Stimulated activated CD4-positive, alpha-beta T cell treated with anti-CD3 and anti-CD28 coated beads, Interleukin-2, amount 100 ng/mL, for 48 hours (primary cell): Measurements from ENCODE around the gene PDIA2.
"Not testable (repeated sequence)": the region's sequence is repeated elsewhere in the genome, so short reads cannot be mapped to it uniquely, and the experiment has no call there.

Experiments
- DNase-seq, 2 donors: peaks; one replicate each; pipeline ENCODE4 v3.0.0-alpha.2; 2020

PDIA2 gene

GRCh38 chr16:303760-304505 is 21.0 kb downstream of the PDIA2 start:
- no peak for DNase-seq

DNA sequence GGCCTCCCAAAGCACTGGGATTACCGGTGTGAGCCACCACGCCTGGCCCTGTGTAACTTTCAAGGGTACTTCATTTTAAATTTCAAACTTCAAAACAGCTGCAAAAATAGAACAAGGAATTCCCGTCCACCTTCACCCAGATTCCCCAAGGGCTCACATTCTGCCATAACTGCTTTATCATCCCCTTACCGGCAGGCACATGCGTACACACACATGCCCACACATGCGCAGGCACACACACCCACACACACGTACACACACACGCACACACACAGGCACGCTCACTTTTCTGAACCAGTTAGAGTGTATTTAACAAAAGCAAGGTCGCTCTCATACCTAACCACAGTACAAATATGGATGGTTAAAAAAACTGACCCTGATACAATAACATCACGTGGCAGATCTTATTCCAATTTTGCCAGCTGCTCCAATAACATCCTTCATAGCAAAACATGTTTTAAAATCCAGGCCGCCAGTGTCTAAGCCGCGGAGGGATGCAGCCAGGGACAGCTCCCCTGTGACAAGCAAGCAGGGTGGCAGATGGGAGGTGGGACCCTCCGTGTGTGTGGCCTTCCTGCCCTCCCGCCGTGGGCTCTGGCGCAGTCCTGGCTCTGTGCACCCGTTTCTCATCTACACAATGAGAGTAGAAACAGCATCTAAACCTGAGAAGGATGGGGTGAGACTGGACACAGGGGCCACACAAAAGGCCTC is 23.1 kb downstream of the PDIA2 start:
- DNase-seq, result no peak

DNA sequence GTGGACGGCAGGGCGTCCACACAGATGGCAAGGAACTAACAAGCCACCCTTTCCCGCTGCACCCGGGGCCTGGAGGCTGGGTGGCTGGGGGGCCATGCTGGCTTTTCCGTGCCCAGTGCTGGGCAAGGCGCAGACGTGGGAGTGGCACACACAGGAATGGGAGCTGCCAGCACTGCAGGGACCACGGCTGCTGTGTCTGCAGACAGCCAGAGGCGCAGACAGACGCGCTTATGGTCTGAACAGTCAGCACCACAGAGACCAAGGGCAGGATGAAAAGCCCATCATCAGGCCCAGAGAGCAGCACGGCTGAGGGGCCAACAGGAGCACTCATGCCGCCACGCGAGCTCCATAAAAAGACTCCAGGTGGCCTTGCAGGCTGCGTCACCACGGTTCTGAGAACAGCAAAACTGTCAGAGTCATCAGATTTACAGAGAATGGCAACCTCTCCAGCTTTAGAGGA is 24.0 kb downstream of the PDIA2 start:
- no peak for DNase-seq

DNA sequence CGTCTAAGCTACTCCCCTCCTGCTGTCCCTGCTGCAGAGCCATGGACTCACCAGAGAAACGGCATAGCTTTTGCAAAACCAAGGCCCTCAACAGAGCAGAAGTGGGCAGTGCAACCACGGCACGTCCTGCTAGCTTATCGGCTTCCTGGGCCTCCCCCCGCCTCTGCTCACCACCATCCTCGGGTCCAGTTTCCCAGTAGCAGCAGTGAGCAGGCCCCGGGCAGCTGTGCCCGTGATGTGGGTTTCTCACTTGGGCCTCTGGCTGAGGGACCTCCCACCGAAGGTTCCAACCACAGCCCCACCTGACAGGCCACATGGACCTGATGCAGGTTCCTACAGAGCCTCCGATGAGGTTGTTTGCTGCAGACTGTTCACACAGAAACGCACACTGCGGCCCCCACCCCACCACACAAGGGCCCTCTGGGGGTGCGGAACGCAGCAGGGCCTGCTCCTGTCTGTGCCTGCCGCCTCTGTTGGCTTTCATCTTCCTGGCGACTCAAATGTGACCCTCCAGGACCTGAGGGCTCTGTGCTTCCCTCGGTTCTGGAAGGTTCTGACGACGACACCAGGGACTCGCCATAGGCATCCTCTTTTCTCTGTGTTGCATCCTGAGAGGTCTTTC is 24.8 kb downstream of the PDIA2 start:
- no peak for DNase-seq

- DNase-seq, result no peak
Observed at GRCh38 chr16:309476-309875, 26.5 kb downstream of the PDIA2 start.

DNA sequence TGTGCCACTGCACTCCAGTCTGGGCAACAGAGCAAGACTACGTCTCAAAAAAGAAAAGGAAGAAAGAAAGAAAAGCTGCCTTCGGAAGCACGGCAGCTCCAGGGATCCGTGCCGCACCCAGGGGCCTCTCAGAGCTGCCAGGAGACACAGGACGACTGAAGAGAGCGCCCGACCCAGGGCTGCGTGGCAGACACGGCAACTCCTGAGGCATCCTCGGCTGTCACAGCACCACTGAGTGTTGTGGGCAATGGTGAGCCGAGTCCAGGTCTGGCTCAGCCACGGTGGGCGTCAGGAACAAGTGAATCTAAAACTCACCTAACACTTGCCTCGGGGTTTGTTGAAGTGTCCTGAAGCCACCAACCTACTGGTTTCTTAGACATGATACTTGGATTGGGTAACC is 28.8 kb downstream of the PDIA2 start:
- DNase-seq, result no peak

DNA sequence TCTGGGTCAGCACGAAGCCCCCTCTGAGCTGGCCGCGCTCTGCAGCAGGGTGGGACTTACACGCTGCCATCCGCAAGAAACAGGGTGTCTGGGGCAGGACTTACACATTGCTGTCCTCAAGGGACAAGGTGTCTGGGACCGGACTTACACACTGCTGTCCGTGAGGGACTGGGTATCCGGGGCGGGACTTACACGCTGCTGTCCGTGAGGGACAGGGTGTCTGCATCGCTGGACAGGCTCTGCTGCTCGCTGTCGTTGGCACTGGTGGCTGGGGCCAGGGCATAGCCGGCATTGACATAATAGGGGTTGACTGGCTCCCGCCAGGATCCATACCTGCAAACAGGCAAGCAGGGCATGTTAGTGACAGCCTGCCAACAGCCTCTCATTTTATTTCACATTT is 31.4 kb downstream of the PDIA2 start:
- DNase-seq, result no peak

DNA sequence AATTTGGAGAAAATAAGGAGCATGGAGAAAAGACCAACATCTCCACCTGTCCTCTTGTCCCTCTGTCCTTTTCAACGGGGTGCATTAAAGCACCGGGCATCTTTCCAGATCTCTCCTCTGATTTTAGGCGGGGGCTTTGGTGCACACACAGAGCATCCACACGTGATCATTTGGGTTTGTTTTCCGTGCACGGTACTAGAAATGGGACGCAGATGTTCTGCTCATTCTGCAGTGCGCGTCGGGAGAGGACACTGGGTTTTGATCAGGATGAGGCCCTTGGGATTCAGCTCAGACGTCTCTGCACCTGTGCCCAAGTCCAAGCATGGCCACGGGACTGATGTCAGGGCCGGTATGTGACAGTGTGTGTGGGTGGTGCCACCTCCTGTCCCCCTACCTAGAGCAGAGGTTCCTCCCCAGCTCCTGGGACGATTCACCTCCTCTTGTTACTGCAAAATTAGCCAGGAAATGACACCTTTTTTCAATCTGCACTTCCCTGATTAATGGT is 31.9 kb downstream of the PDIA2 start:
- no peak for DNase-seq

DNA sequence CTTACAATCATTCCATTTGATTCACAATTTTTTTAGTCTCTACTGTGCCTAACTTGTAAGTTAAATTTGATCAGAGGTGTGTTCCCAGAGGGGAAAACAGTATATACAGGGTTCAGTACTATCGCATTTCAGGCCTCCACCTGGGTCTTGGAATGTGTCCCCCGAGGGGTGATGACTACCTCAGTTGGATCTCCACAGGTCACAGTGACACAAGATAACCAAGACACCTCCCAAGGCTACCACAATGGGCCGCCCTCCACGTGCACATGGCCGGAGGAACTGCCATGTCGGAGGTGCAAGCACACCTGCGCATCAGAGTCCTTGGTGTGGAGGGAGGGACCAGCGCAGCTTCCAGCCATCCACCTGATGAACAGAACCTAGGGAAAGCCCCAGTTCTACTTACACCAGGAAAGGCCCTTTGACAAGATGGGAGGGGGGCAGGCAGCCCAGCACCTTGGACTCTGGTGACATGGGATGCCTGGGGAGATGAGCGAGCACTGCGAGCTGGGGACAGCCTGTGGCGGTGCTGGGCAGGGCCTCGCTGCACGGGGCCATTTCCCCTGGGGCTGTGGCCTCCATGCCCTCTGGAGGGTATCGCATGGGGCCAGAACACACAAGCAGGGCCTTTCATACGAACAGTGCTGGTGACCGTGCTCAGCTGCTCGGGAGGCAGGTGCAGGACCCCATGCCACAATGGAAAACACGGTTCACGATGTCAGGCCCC is 33.9 kb downstream of the PDIA2 start:
- DNase-seq, result no peak

DNA sequence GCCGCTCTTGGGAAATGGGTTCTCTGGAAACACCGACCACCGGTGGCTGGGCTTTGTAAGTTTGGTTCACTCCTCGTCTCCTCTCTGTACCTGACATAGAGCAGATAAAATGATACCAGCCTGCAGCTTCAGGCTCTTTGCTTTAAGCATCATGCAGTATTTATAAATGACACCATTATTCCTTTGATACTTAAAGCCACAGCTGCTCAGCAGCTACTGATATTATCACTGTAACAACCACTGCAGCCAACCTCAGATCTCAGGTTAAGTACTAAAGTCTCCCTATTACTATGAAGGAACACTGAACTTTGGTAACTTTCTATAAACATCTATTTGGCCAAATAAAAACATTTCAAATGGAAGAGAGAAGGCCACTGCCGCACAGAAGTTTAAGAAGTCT is 34.6 kb downstream of the PDIA2 start:
- no peak for DNase-seq

- DNase-seq, result no peak
Observed at GRCh38 chr16:318628-319027, 35.7 kb downstream of the PDIA2 start.

- no peak for DNase-seq
Observed at GRCh38 chr16:320206-320605, 37.2 kb downstream of the PDIA2 start.

- DNase-seq, result no peak
Observed at GRCh38 chr16:321532-321931, 38.6 kb downstream of the PDIA2 start.

DNA sequence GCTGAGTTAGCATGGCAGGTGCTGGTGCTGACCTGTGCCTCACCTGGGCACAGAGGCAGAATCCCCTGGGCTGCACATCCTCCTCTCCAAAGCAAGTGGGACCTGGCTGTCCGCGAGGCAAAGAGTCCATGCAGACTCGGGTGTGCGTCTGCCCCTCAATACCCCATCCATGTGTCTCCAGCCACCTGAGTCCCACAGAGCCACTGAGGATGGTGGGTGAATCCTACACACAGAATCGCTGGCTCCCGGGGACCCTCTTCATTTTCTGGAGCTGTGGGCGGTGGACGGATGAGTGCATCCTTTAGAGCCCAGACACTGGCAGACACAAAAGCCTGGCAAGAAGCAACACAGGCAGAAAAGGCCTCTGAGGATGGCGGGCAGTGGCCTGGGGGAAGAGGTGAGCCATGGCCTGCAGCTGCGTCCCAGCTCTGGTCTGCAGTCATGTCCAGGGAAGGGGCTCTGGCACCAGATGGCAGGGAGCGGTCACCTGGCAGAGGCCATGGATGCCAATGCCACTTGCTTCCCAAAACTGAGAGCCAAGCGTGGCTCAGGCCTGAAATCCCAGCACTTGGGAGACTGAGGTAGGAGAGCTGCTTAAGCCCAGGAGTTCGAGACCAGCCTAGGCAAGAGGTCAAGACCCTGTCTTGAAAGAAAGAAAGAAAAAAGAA is 39.6 kb downstream of the PDIA2 start:
- no peak for DNase-seq

- no peak for DNase-seq
Observed at GRCh38 chr16:324201-324450, 41.2 kb downstream of the PDIA2 start.

GRCh38 chr16:324451-325334 is 41.7 kb downstream of the PDIA2 start:
- peak in 1 of 2 donors; percentile 24 for DNase-seq

- no peak for DNase-seq
Observed at GRCh38 chr16:325375-326145, 42.6 kb downstream of the PDIA2 start.

DNA sequence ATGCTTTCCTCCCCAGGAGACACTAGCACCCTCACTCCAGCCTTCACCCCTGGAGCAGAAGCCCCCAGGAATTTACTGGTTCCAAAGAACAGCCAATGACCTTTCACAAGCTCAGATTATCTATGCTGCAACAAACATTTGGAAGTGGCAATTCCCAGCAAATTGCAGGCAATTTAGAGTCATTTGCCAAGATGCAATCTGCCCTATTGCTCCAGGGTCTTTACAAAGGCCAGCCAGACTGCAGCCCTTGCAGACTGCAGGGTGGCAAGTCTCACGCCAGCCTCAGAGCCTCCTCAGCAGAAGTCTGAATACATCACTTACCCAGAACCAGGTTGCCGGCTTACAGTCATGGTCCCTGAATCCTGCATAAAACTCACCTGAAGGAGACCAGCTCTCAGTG is 47.8 kb downstream of the PDIA2 start:
- no peak for DNase-seq

GRCh38 chr16:331181-331814 is 48.3 kb downstream of the PDIA2 start:
- DNase-seq, result not testable (repeated sequence)

DNA sequence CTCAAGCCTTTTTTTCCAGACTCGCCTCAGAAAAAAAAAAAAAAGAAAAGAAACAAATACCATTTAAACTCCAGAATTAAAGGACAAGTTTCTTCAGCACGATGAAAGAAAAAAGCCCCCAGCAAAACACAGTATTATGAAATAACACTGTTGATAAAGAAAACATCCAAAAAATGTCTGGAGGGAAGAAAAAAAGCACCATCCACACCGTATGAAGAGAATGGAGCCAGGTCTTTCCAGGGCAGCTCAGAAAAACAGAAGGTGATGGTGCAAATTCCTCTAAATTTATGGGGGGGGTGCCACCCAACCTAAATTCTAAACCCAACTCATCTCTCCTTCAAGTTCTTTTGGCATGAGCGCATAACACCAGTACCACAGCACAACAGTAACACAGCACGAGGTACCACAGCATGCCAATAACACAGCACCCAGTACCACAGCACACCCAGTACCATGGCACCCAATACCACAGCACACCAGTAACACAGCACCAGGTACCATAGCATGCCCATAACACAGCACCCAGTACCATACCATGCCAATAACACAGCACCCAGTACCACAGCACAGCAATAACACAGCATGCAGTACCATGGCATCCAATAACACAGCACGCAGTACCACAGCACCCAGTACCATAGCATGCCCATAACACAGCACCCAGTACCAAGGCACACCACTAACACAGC is 50.6 kb downstream of the PDIA2 start:
- no peak for DNase-seq
